Gastroesophageal sphincter (tissue), 4 donors: ENCODE measurements around the gene L3MBTL4. TPM values are rescaled to one million over a fixed set of nuclear protein-coding genes. Genes with fewer than 3 reads are reported as not detected.

ENCODE experiments used
- ATAC-seq: fragments of 150-250 bp; one replicate; pipeline ENCODE4 v1.9.1; 2016; ENCODE audit warnings: mild to moderate bottlenecking, moderate library complexity
- H3K27ac ChIP-seq, 4 donors: fragments of 200-600 bp; sonication (generic) in 3 of 4; 1 replicate in 3 of 4; 2 replicates in 1 of 4; pipeline ENCODE4 v1.5.1; 2016 to 2019
- H3K27me3 ChIP-seq: fragments of 200-600 bp; sonication (generic); one replicate; pipeline ENCODE4 v1.5.1; 2019
- H3K36me3 ChIP-seq, 2 donors: fragments of 200-600 bp; sonication (generic); one replicate each; pipeline ENCODE4 v1.5.1; 2019; ENCODE audit warnings: control low read depth in 1 of 2
- H3K4me1 ChIP-seq, 3 donors: fragments of 200-600 bp; sonication (generic); 1 replicate in 2 of 3; 2 replicates in 1 of 3; pipeline ENCODE4 v1.5.1; 2016 to 2019; ENCODE audit warnings: control low read depth in 2 of 3
- H3K4me3 ChIP-seq, 2 donors: fragments of 200-600 bp; sonication (generic); one replicate each; pipeline ENCODE4 v1.5.1; 2019; ENCODE audit warnings: mild to moderate bottlenecking in 1 of 2, moderate library complexity in 1 of 2
- H3K9me3 ChIP-seq, 3 donors: fragments of 200-600 bp; sonication (generic); one replicate each; pipeline ENCODE4 v1.5.1; 2017 to 2019; ENCODE audit warnings: control low read depth in 2 of 3
- EP300 ChIP-seq: sonication (generic); formaldehyde crosslinking; IDR thresholded peaks from one replicate; pipeline ENCODE4 v1.6.1; 2017; ENCODE audit warnings: antibody characterized with exemption, mild to moderate bottlenecking
- POLR2A ChIP-seq, 2 donors: fragments of 450-650 bp; IDR thresholded peaks; one replicate each; pipeline ENCODE4 v1.6.1; 2017; ENCODE audit warnings: antibody characterized with exemption in 2 of 2, mild to moderate bottlenecking in 2 of 2, moderate library complexity in 1 of 2
- POLR2AphosphoS5 ChIP-seq: sonication (generic); formaldehyde crosslinking; IDR thresholded peaks from one replicate; pipeline ENCODE4 v1.6.1; 2017; ENCODE audit warnings: antibody characterized with exemption
- WGBS, 2 donors: methylation state at CpG; one replicate each; pipeline ENCODE4 v1.1.5; 2018; ENCODE audit warnings: low coverage in 1 of 2; 5-methylcytosine and 5-hydroxymethylcytosine counted together
- total RNA-seq, 4 donors: library from RNA; depleted of rRNA; stranded (reverse); fragments of >200 nt; gene quantifications; one replicate each; pipeline ENCODE4 v1.1.0, GENCODE V29; 2016
- TF ChIP-seq, protein P1 (sequence below), 4 experiments: fragments of 200-600 bp in 2 of 4; fragments of 450-650 bp in 2 of 4; sonication (generic) in 1 of 4; IDR thresholded peaks; one replicate each; pipeline ENCODE4 v1.5.1; 2017 to 2019; ENCODE audit warnings: antibody characterized with exemption in 4 of 4, mild to moderate bottlenecking in 2 of 4, moderate library complexity in 2 of 4

The L3MBTL4 gene
- total RNA-seq, 4 donors from 2014 or later, result 0.46 to 8.1 (median 4.9) TPM

GRCh38 chr18:6207941-6208340 is 206.8 kb downstream of the L3MBTL4 start:
- H3K4me1 ChIP-seq, result no peaks in the 10 kb centered on the region
- no peaks in the 10 kb centered on the region for H3K9me3 ChIP-seq
- TF ChIP-seq, protein P1, sequence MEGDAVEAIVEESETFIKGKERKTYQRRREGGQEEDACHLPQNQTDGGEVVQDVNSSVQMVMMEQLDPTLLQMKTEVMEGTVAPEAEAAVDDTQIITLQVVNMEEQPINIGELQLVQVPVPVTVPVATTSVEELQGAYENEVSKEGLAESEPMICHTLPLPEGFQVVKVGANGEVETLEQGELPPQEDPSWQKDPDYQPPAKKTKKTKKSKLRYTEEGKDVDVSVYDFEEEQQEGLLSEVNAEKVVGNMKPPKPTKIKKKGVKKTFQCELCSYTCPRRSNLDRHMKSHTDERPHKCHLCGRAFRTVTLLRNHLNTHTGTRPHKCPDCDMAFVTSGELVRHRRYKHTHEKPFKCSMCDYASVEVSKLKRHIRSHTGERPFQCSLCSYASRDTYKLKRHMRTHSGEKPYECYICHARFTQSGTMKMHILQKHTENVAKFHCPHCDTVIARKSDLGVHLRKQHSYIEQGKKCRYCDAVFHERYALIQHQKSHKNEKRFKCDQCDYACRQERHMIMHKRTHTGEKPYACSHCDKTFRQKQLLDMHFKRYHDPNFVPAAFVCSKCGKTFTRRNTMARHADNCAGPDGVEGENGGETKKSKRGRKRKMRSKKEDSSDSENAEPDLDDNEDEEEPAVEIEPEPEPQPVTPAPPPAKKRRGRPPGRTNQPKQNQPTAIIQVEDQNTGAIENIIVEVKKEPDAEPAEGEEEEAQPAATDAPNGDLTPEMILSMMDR (IDR thresholded peaks at IDR 0.05), result no peak
- no peak for TF ChIP-seq EP300
- no peak for TF ChIP-seq POLR2AphosphoS5
- no peak for TF ChIP-seq POLR2A (IDR thresholded peaks at IDR 0.05)
- H3K36me3 ChIP-seq, result no peaks in the 10 kb centered on the region
- ATAC-seq, result no peak
- 95 to 100% methylated on average over 2 to 3 of the region's 3 CpGs for WGBS, 2 donors
- no peak overlapping the region for H3K4me3 ChIP-seq
- H3K27me3 ChIP-seq, result no peaks in the 10 kb centered on the region
- H3K27ac ChIP-seq, result no peak overlapping the region

DNA sequence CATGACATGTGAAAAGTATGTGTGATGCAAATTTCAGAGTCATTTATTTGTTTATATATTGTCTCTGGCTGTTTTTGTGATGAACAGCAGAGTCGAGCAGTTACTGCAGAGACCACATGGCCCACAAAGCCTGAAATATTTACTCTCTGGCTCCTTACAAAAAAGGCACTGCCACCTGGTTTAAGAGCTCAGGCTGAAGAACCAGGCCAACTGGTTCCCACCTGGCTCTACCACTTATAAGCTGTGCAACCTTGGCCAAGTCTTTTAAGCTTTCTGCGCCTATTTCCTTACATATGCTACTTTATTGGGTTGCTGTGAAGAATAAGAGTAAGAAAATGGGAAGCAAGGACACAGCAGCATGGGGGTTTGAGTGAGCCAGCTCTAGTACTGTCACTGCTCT is 207.6 kb downstream of the L3MBTL4 start:
- no peak for ATAC-seq
- no peak for TF ChIP-seq EP300
- no peak for TF ChIP-seq POLR2AphosphoS5
- TF ChIP-seq, protein P1 (IDR thresholded peaks at IDR 0.05), result no peak
- no peak for TF ChIP-seq POLR2A (IDR thresholded peaks at IDR 0.05)
- Histone ChIP-seq H3K27me3 (no peaks in the 10 kb centered on the region), H3K36me3 (no peaks in the 10 kb centered on the region), H3K27ac (no peak overlapping the region), H3K4me1 (no peaks in the 10 kb centered on the region), H3K9me3 (no peaks in the 10 kb centered on the region), H3K4me3 (no peak overlapping the region)
- WGBS, 2 donors, result 89 to 90% methylated on average over 2 of the region's 2 CpGs

GRCh38 chr18:6205706-6206105 is 209.0 kb downstream of the L3MBTL4 start:
- no peaks in the 10 kb centered on the region for H3K27me3 ChIP-seq
- no peak overlapping the region for H3K27ac ChIP-seq
- H3K4me3 ChIP-seq, result no peak overlapping the region
- H3K36me3 ChIP-seq, result no peaks in the 10 kb centered on the region
- ATAC-seq, result no peak
- WGBS, 2 donors, result 28 to 51% methylated on average over 2 of the region's 2 CpGs
- TF ChIP-seq POLR2A (IDR thresholded peaks at IDR 0.05), result no peak
- TF ChIP-seq EP300, result no peak
- TF ChIP-seq, protein P1 (IDR thresholded peaks at IDR 0.05), result no peak
- TF ChIP-seq POLR2AphosphoS5, result no peak
- H3K9me3 ChIP-seq, result no peaks in the 10 kb centered on the region
- H3K4me1 ChIP-seq, result no peaks in the 10 kb centered on the region

DNA sequence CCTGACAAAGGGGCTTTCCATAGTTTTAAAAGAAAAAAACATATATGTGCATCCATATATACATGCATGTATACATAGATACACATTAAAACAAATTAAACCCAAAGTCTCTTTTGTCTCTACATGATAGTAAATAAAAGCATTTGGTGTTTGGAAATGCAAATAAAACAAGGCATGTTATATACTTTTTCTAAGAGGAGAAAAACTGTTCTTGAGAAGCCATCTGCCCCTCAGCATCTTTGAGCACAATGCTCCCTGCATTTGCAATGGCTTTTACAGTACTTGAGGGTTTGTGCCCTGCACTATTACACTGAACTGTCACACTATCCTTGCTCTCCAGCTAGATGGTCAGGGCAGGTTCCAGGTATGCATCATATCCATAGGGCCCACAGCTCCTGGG is 210.2 kb downstream of the L3MBTL4 start:
- no peak overlapping the region for H3K4me3 ChIP-seq
- H3K27ac ChIP-seq, result no peak overlapping the region
- H3K36me3 ChIP-seq, result no peaks in the 10 kb centered on the region
- H3K9me3 ChIP-seq, result no peaks in the 10 kb centered on the region
- no peaks in the 10 kb centered on the region for H3K4me1 ChIP-seq
- H3K27me3 ChIP-seq, result no peaks in the 10 kb centered on the region
- no peak for ATAC-seq
- TF ChIP-seq, protein P1 (IDR thresholded peaks at IDR 0.05), result no peak
- no peak for TF ChIP-seq POLR2A (IDR thresholded peaks at IDR 0.05)
- TF ChIP-seq EP300, result no peak
- TF ChIP-seq POLR2AphosphoS5, result no peak

DNA sequence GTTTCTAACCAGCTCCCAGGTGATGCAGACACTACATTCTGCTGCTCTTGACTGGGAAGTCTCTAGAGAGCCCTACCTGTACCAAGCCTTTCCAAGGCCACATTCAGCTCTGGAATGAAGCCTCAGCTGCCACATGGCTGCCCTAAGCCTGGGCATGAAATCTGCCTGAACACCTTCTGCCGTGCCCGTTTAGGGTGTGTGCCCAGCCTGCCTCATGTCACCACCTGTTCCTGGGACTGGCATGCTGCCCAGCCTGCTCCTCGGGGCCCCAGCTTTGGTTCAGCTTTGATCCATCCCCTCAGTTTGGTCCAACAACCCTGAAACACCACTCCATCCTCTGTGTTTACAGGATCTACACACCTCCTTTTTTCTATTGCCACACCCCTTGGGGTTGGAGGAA is 210.9 kb downstream of the L3MBTL4 start:
- H3K27ac ChIP-seq, result no peak overlapping the region
- H3K36me3 ChIP-seq, result no peaks in the 10 kb centered on the region
- no peak overlapping the region for H3K4me3 ChIP-seq
- no peaks in the 10 kb centered on the region for H3K4me1 ChIP-seq
- no peaks in the 10 kb centered on the region for H3K9me3 ChIP-seq
- TF ChIP-seq POLR2A (IDR thresholded peaks at IDR 0.05), result no peak
- TF ChIP-seq POLR2AphosphoS5, result no peak
- no peak for TF ChIP-seq EP300
- TF ChIP-seq, protein P1 (IDR thresholded peaks at IDR 0.05), result no peak
- no peak for ATAC-seq
- 76% methylated on average over 3 of the region's 3 CpGs; no CpG with 5 or more reads in 1 of the 2 donors for WGBS, 2 donors
- H3K27me3 ChIP-seq, result no peaks in the 10 kb centered on the region
